Calu3 (cell line): ENCODE results near the gene IQCM. TPM values are rescaled to one million over a fixed set of nuclear protein-coding genes. Genes with fewer than 3 reads are reported as not detected.

ENCODE experiments used
- BruUV-seq: library from RNA; stranded (reverse); fragments of 400-500 nt; replicated peaks from 2 replicates; lab custom pipeline; 2021; lab: Mats Ljungman, UMichigan
- CTCF ChIA-PET: fragments of 300-600 bp; sonication (Branson Sonifier 250); formaldehyde crosslinking; loops from one replicate; lab custom pipeline; 2022; ENCODE audit warnings: antibody characterized with exemption; lab: Charles Lee
- DNase-seq: peaks from one replicate; pipeline ENCODE4 v3.0.0; 2022
- H3K27ac Mint-ChIP-seq: one replicate; pipeline ENCODE4 v1.8.0; 2022; ENCODE audit warnings: mixed read lengths; ENCODE audit not compliant: unreplicated experiment
- H3K27me3 Mint-ChIP-seq: one replicate; pipeline ENCODE4 v1.8.0; 2022; ENCODE audit warnings: mixed read lengths; ENCODE audit not compliant: unreplicated experiment
- H3K36me3 Mint-ChIP-seq: one replicate; pipeline ENCODE4 v1.8.0; 2022; ENCODE audit warnings: mild to moderate bottlenecking, moderate library complexity, mixed read lengths; ENCODE audit not compliant: insufficient read depth, unreplicated experiment
- H3K4me1 Mint-ChIP-seq: one replicate; pipeline ENCODE4 v1.8.0; 2022; ENCODE audit warnings: mild to moderate bottlenecking, low read depth, mixed read lengths; ENCODE audit not compliant: unreplicated experiment
- H3K4me3 Mint-ChIP-seq: one replicate; pipeline ENCODE4 v1.8.0; 2022; ENCODE audit warnings: mild to moderate bottlenecking, low read depth, moderate library complexity, mixed read lengths; ENCODE audit not compliant: unreplicated experiment
- H3K9me3 Mint-ChIP-seq: one replicate; pipeline ENCODE4 v1.8.0; 2022; ENCODE audit warnings: low read depth, mixed read lengths; ENCODE audit not compliant: unreplicated experiment
- CTCF ChIP-seq: fragments of 200-600 bp; IDR thresholded peaks from one replicate; pipeline ENCODE4 v1.8.0; 2022; ENCODE audit warnings: antibody characterized with exemption; ENCODE audit not compliant: unreplicated experiment
- intact Hi-C: fragments of 100-400 bp; cut with micrococcal nuclease; formaldehyde crosslinking; loops from one replicate; pipeline ENCODE4 v1.10.0; 2022; ENCODE audit not compliant: unreplicated experiment
- total RNA-seq: library from RNA; stranded (reverse); gene quantifications from 2 replicates; pipeline ENCODE4 v1.2.3, GENCODE V29; 2022

Gene IQCM
- total RNA-seq, 1 experiment from 2014 or later = not detected

GRCh38 chr4:149534779-149535178 is 280.9 kb downstream of the IQCM start:
- Mint-ChIP-seq H3K27me3 (no peaks in the 10 kb centered on the region), H3K4me1 (no peaks in the 10 kb centered on the region), H3K9me3 (peaks cover 8% of the 10 kb centered on the region), H3K4me3 (no peak overlapping the region), H3K36me3 (no peaks in the 10 kb centered on the region), H3K27ac (no peak overlapping the region)
- CTCF ChIA-PET = no interaction called here
- intact Hi-C loops = no loop called here
- no TSS peak for BruUV-seq
- no peak for DNase-seq
- TF ChIP-seq CTCF = no peak

GRCh38 chr4:149531861-149532260 is 283.8 kb downstream of the IQCM start:
- H3K9me3 Mint-ChIP-seq = no peaks in the 10 kb centered on the region
- no peaks in the 10 kb centered on the region for H3K36me3 Mint-ChIP-seq
- CTCF ChIA-PET = interaction anchor here (0.7 kb wide), 1 partner anchor 269 kb away, joined by 6 read pairs; no protein-coding TSS in a partner anchor
- BruUV-seq = no TSS peak
- no peaks in the 10 kb centered on the region for H3K4me1 Mint-ChIP-seq
- H3K4me3 Mint-ChIP-seq = no peak overlapping the region
- H3K27me3 Mint-ChIP-seq = no peaks in the 10 kb centered on the region
- DNase-seq = peak; percentile 12
- TF ChIP-seq CTCF = no peak
- peak overlapping the region; percentile 52 for H3K27ac Mint-ChIP-seq
- intact Hi-C loops = no loop called here

- Mint-ChIP-seq H3K27me3 (no peaks in the 10 kb centered on the region), H3K9me3 (no peaks in the 10 kb centered on the region), H3K4me3 (no peak overlapping the region), H3K27ac (no peak overlapping the region), H3K4me1 (no peaks in the 10 kb centered on the region), H3K36me3 (no peaks in the 10 kb centered on the region)
- TF ChIP-seq CTCF = no peak
- CTCF ChIA-PET = no interaction called here
- no peak for DNase-seq
- no TSS peak for BruUV-seq
- intact Hi-C loops = loop anchor here (10.0 kb wide), 1 partner anchor 372 kb away; no protein-coding TSS in a partner anchor
These were observed 292.6 kb downstream of the IQCM start for GRCh38 chr4:149523039-149523438.

- Mint-ChIP-seq H3K9me3 (no peaks in the 10 kb centered on the region), H3K27ac (no peak overlapping the region), H3K4me3 (no peak overlapping the region), H3K4me1 (no peaks in the 10 kb centered on the region), H3K36me3 (no peaks in the 10 kb centered on the region), H3K27me3 (no peaks in the 10 kb centered on the region)
- no TSS peak for BruUV-seq
- no peak for TF ChIP-seq CTCF
- CTCF ChIA-PET = interaction anchor here (0.9 kb wide), 1 partner anchor 9 kb away, joined by 4 read pairs; no protein-coding TSS in a partner anchor
- no peak for DNase-seq
- intact Hi-C loops = loop anchor here (10.0 kb wide), 1 partner anchor 373 kb away; no protein-coding TSS in a partner anchor
These were observed 293.8 kb downstream of the IQCM start for GRCh38 chr4:149521611-149522425.
